CD14-positive monocyte (primary cell): ENCODE results near the gene CXCL3. TPM values are rescaled to one million over a fixed set of nuclear protein-coding genes. Genes with fewer than 3 reads are reported as not detected.

Experiments
- DNase-seq, 3 donors: peaks; one replicate each; pipeline ENCODE4 v3.0.0-alpha.2; 2011 to 2022
- H2AFZ ChIP-seq: 2 replicates; pipeline ENCODE4 v1.6.0; 2012; ENCODE audit warnings: mild to moderate bottlenecking, low read depth, low read length, inconsistent platforms; ENCODE audit not compliant: insufficient read depth, poor library complexity, severe bottlenecking
- H3K27ac ChIP-seq, 2 donors: 1 replicate in 1 of 2; 2 replicates in 1 of 2; pipeline ENCODE4 v1.5.1; 2012 to 2013; ENCODE audit warnings: low read length in 2 of 2, control low read depth in 1 of 2, inconsistent platforms in 1 of 2, low read depth in 1 of 2, mild to moderate bottlenecking in 1 of 2
- H3K27me3 ChIP-seq, 2 donors: one replicate each; pipeline versions ENCODE4 v1.6.0 to v1.6.1; 2011 to 2013; ENCODE audit warnings: low read length in 2 of 2; ENCODE audit not compliant: control insufficient read depth in 2 of 2, insufficient read depth in 2 of 2
- H3K36me3 ChIP-seq, 2 donors: replicated peaks in 1 of 2; 1 replicate in 1 of 2; 2 replicates in 1 of 2; pipeline versions ENCODE4 v1.5.1 to v1.6.1; 2012 to 2013; ENCODE audit warnings: low read length in 2 of 2, control low read depth in 1 of 2, inconsistent platforms in 1 of 2, mild to moderate bottlenecking in 1 of 2; ENCODE audit not compliant: insufficient read depth in 2 of 2, control insufficient read depth in 1 of 2
- H3K4me1 ChIP-seq, 2 donors: 1 replicate in 1 of 2; 2 replicates in 1 of 2; pipeline versions ENCODE4 v1.5.1 to v1.6.1; 2012 to 2013; ENCODE audit warnings: low read length in 2 of 2, control low read depth in 1 of 2, inconsistent platforms in 1 of 2, mild to moderate bottlenecking in 1 of 2, moderate library complexity in 1 of 2; ENCODE audit not compliant: insufficient read depth in 2 of 2, control insufficient read depth in 1 of 2
- H3K4me2 ChIP-seq: replicated peaks from 2 replicates; pipeline ENCODE3; 2012; ENCODE audit warnings: low read length, moderate library complexity, mild to moderate bottlenecking; ENCODE audit not compliant: poor library complexity, severe bottlenecking; ENCODE audit errors: extremely low read depth
- H3K4me3 ChIP-seq, 3 experiments: fragments of 200-600 bp in 1 of 3; sonication (generic) in 1 of 3; replicated peaks in 1 of 3; 1 replicate in 2 of 3; 2 replicates in 1 of 3; pipeline ENCODE4 v1.5.1; 2011 to 2013; ENCODE audit warnings: low read length in 3 of 3, mild to moderate bottlenecking in 3 of 3, control low read depth in 2 of 3, low read depth in 2 of 3, inconsistent platforms in 1 of 3, moderate library complexity in 1 of 3
- H3K79me2 ChIP-seq: 2 replicates; pipeline ENCODE4 v1.6.0; 2012; ENCODE audit warnings: mild to moderate bottlenecking, control low read depth, inconsistent platforms, low read length, moderate library complexity; ENCODE audit not compliant: insufficient read depth
- H3K9ac ChIP-seq: 2 replicates; pipeline ENCODE4 v1.6.0; 2017; ENCODE audit warnings: low read length, mild to moderate bottlenecking; ENCODE audit not compliant: insufficient read depth, poor library complexity, severe bottlenecking
- H3K9me3 ChIP-seq, 2 donors: replicated peaks in 1 of 2; 1 replicate in 1 of 2; 2 replicates in 1 of 2; pipeline versions ENCODE4 v1.5.1 to v1.6.1; 2012 to 2013; ENCODE audit warnings: low read length in 2 of 2, control low read depth in 1 of 2; ENCODE audit not compliant: control insufficient read depth in 1 of 2, insufficient read depth in 1 of 2
- H4K20me1 ChIP-seq: 2 replicates; pipeline ENCODE4 v1.6.0; 2012; ENCODE audit warnings: mild to moderate bottlenecking, low read length, control low read depth, moderate library complexity; ENCODE audit not compliant: insufficient read depth
- H3K27ac Mint-ChIP-seq, 7 donors: one replicate each; pipeline ENCODE4 v1.8.0; 2020; ENCODE audit warnings: mild to moderate bottlenecking in 7 of 7, mixed read lengths in 7 of 7, moderate library complexity in 6 of 7, inconsistent platforms in 2 of 7
- H3K27me3 Mint-ChIP-seq, 3 donors: one replicate each; pipeline ENCODE4 v1.8.0; 2021 to 2022; ENCODE audit warnings: low read depth in 3 of 3, mild to moderate bottlenecking in 3 of 3, mixed read lengths in 3 of 3, moderate library complexity in 3 of 3, inconsistent platforms in 1 of 3
- H3K36me3 Mint-ChIP-seq, 2 donors: one replicate each; pipeline ENCODE4 v1.8.0; 2020; ENCODE audit warnings: mixed read lengths in 2 of 2, inconsistent platforms in 1 of 2, mild to moderate bottlenecking in 1 of 2
- H3K4me1 Mint-ChIP-seq: one replicate; pipeline ENCODE4 v1.8.0; 2020; ENCODE audit warnings: mild to moderate bottlenecking, mixed read lengths
- H3K4me3 Mint-ChIP-seq, 2 donors: one replicate each; pipeline ENCODE4 v1.8.0; 2020; ENCODE audit warnings: mild to moderate bottlenecking in 2 of 2, mixed read lengths in 2 of 2, moderate library complexity in 1 of 2
- H3K9me3 Mint-ChIP-seq, 7 donors: one replicate each; pipeline ENCODE4 v1.8.0; 2020 to 2022; ENCODE audit warnings: mixed read lengths in 7 of 7, mild to moderate bottlenecking in 6 of 7, moderate library complexity in 6 of 7, inconsistent platforms in 2 of 7
- CTCF ChIP-seq: fragments of 200-600 bp; IDR thresholded peaks from one replicate; pipeline ENCODE4 v1.8.0; 2022; ENCODE audit warnings: antibody characterized with exemption, mild to moderate bottlenecking
- WGBS: methylation state at CpG from one replicate; pipeline ENCODE4 v1.1.5; 2013; ENCODE audit warnings: missing lambda C conversion rate; ENCODE audit not compliant: insufficient coverage; 5-methylcytosine and 5-hydroxymethylcytosine counted together
- intact Hi-C, 2 donors: fragments of 100-400 bp; cut with micrococcal nuclease; formaldehyde crosslinking; loops; one replicate each; pipeline versions ENCODE4 v1.15.0 to v1.15.1; 2023
- polyA plus RNA-seq, 3 donors: library from polyadenylated mRNA; depleted of rRNA in 1 of 3; unstranded in 2 of 3; stranded (reverse) in 1 of 3; fragments of 300-500 nt in 2 of 3; fragments of >200 nt in 1 of 3; fragmentation: Illumina TruSeq in 2 of 3; gene quantifications; 1 replicate in 2 of 3; 2 replicates in 1 of 3; pipeline ENCODE4 v1.2.3, GENCODE V29; 2012 to 2021

CXCL3 gene
- polyA plus RNA-seq, 3 donors, result 2.5 to 4.4 (median 3.7) TPM

- Histone ChIP-seq H3K27ac (no peak overlapping the region), H3K4me3 (no peak overlapping the region), H3K79me2 (no peaks in the 10 kb centered on the region), H3K9me3 (no peaks in the 10 kb centered on the region), H3K36me3 (no peaks in the 10 kb centered on the region), H2AFZ (no peak overlapping the region), H3K9ac (no peak overlapping the region), H3K27me3 (no peaks in the 10 kb centered on the region), H3K4me2 (no peak overlapping the region), H4K20me1 (no peaks in the 10 kb centered on the region), H3K4me1 (peaks cover 6 to 12% of the 10 kb centered on the region in 2 donors)
- Mint-ChIP-seq H3K4me3 (no peak overlapping the region), H3K4me1 (peaks cover 17% of the 10 kb centered on the region), H3K27me3 (peaks cover 0 to 4% (median 2%) of the 10 kb centered on the region in 3 donors), H3K9me3 (peaks cover 0 to 8% (median 4%) of the 10 kb centered on the region in 7 donors), H3K27ac (peak overlapping the region in 2 of 7 donors; percentile 10 to 53), H3K36me3 (no peaks in the 10 kb centered on the region)
- no CpG with 5 or more reads among the region's 2 CpGs for WGBS
- TF ChIP-seq CTCF, result no peak
- intact Hi-C loops, result no loop called here
- peak; percentile 20 to 74 (median 33) for DNase-seq
Observed at GRCh38 chr4:74021601-74022000, 16.9 kb downstream of the CXCL3 start.

- Mint-ChIP-seq H3K27ac (peak overlapping the region; percentile 78 to 96 (median 92)), H3K9me3 (peaks cover 0 to 3% (median 0%) of the 10 kb centered on the region in 7 donors), H3K4me1 (peaks cover 21% of the 10 kb centered on the region), H3K4me3 (peak overlapping the region in 1 of 2 donors; percentile 35), H3K36me3 (no peaks in the 10 kb centered on the region), H3K27me3 (peaks cover 0 to 4% (median 2%) of the 10 kb centered on the region in 3 donors)
- Histone ChIP-seq H2AFZ (no peak overlapping the region), H3K4me3 (no peak overlapping the region), H3K79me2 (no peaks in the 10 kb centered on the region), H3K4me2 (peak overlapping the region; percentile 14), H3K9me3 (no peaks in the 10 kb centered on the region), H3K4me1 (peaks cover 6 to 12% of the 10 kb centered on the region in 2 donors), H3K27ac (peak overlapping the region; percentile 19 to 74), H3K9ac (no peak overlapping the region), H4K20me1 (no peaks in the 10 kb centered on the region), H3K27me3 (no peaks in the 10 kb centered on the region), H3K36me3 (no peaks in the 10 kb centered on the region)
- peak; percentile 77 to 93 (median 86) for DNase-seq
- no peak for TF ChIP-seq CTCF
- intact Hi-C loops, result loop anchor here in 1 of 2 donors (10.0 kb wide), 1 partner anchor 284 kb away; no protein-coding TSS in a partner anchor
- 0% methylated on average over 1 of the region's 3 CpGs for WGBS
Observed at GRCh38 chr4:74018771-74019170, 19.7 kb downstream of the CXCL3 start.
